HuH-7.5 (cell line): Measurements from ENCODE around the gene NUSAP1.
"Not testable (repeated sequence)": the region's sequence is repeated elsewhere in the genome, so short reads cannot be mapped to it uniquely, and the experiment has no call there.

Experiments
- DNase-seq: peaks from one replicate; pipeline ENCODE4 v3.0.0; 2011; ENCODE audit warnings: low spot score

The NUSAP1 gene

GRCh38 chr15:41411441-41411840, 78.8 kb downstream of the NUSAP1 start:
- no peak for DNase-seq

GRCh38 chr15:41416128-41416741, 83.6 kb downstream of the NUSAP1 start:
- DNase-seq = no peak

- DNase-seq = peak; percentile 80
Observed at GRCh38 chr15:41416742-41417417, 84.2 kb downstream of the NUSAP1 start, which contains the start of gene RTF1. TSS of gene RTF1 (plus strand) at chr15:41417095. CDS start at chr15:41417116, 21 bp downstream.

- peak; percentile 30 for DNase-seq
Observed at GRCh38 chr15:41417418-41418195, 84.9 kb downstream of the NUSAP1 start.

- DNase-seq = no peak
Observed at GRCh38 chr15:41423979-41424659, 91.4 kb downstream of the NUSAP1 start.

GRCh38 chr15:41424809-41425208, 92.1 kb downstream of the NUSAP1 start:
- DNase-seq = no peak

- not testable (repeated sequence) for DNase-seq
Observed at GRCh38 chr15:41425907-41426306, 93.2 kb downstream of the NUSAP1 start.

- DNase-seq = no peak
Observed at GRCh38 chr15:41429003-41429890, 96.6 kb downstream of the NUSAP1 start.
